ENCODE data around the gene VSNL1.

VSNL1 gene

GRCh38 chr2:17648581-17648980, 108.1 kb downstream of the VSNL1 start:
- no peak for DNase-seq

GRCh38 chr2:17649026-17649425, 108.5 kb downstream of the VSNL1 start:
- no peak for DNase-seq

- DNase-seq: no peak
These were observed 112.3 kb downstream of the VSNL1 start for GRCh38 chr2:17652681-17653394.

- DNase-seq: no peak
These were observed 117.3 kb downstream of the VSNL1 start for GRCh38 chr2:17657759-17658158.

- no peak for DNase-seq
These were observed 117.9 kb downstream of the VSNL1 start for GRCh38 chr2:17658251-17658843.

GRCh38 chr2:17660219-17660618, 119.7 kb downstream of the VSNL1 start:
- no peak for DNase-seq

- DNase-seq: no peak
These were observed 121.0 kb downstream of the VSNL1 start for GRCh38 chr2:17661460-17661859.

GRCh38 chr2:17662723-17663122, 122.2 kb downstream of the VSNL1 start:
- DNase-seq: no peak

- no peak for DNase-seq
These were observed 124.0 kb downstream of the VSNL1 start for GRCh38 chr2:17664534-17664933.

GRCh38 chr2:17667898-17668297, 127.4 kb downstream of the VSNL1 start:
- no peak for DNase-seq

- no peak for DNase-seq
These were observed 132.3 kb downstream of the VSNL1 start for GRCh38 chr2:17672583-17673317.

- DNase-seq: no peak
These were observed 134.3 kb downstream of the VSNL1 start for GRCh38 chr2:17674817-17675216.

- no peak for DNase-seq
These were observed 139.6 kb downstream of the VSNL1 start for GRCh38 chr2:17680119-17680518.

GRCh38 chr2:17682098-17682857, 141.8 kb downstream of the VSNL1 start:
- no peak for DNase-seq

- DNase-seq: no peak
These were observed 143.5 kb downstream of the VSNL1 start for GRCh38 chr2:17683981-17684380.

- DNase-seq: no peak
These were observed 148.1 kb downstream of the VSNL1 start for GRCh38 chr2:17688600-17688999.

GRCh38 chr2:17689010-17689409, 148.5 kb downstream of the VSNL1 start:
- no peak for DNase-seq

- no peak for DNase-seq
These were observed 150.3 kb downstream of the VSNL1 start for GRCh38 chr2:17690776-17691175.

Measured in NCI-H1694 treated with DMSO at 0.1 percent for 48 hours (cell line).